Pulmonary artery endothelial cell (primary cell): ENCODE data around the gene PARD6B. TPM values are rescaled to one million over a fixed set of nuclear protein-coding genes. Genes with fewer than 3 reads are reported as not detected.
"Not testable (repeated sequence)": the region's sequence is repeated elsewhere in the genome, so short reads cannot be mapped to it uniquely, and the experiment has no call there.

Source experiments
- DNase-seq: peaks from one replicate; pipeline ENCODE4 v3.0.0-alpha.2; 2011; ENCODE audit warnings: low read depth, low spot score
- total RNA-seq: library from RNA; depleted of rRNA; stranded (reverse); fragments of >200 nt; gene quantifications from 2 replicates; pipeline ENCODE4 v1.2.3, GENCODE V29; 2014

PARD6B gene
- total RNA-seq, 1 donor from 2014 or later, result 0.13 TPM

GRCh38 chr20:50703651-50704438, 27.5 kb upstream of the PARD6B start:
- DNase-seq, result not testable (repeated sequence)

DNA sequence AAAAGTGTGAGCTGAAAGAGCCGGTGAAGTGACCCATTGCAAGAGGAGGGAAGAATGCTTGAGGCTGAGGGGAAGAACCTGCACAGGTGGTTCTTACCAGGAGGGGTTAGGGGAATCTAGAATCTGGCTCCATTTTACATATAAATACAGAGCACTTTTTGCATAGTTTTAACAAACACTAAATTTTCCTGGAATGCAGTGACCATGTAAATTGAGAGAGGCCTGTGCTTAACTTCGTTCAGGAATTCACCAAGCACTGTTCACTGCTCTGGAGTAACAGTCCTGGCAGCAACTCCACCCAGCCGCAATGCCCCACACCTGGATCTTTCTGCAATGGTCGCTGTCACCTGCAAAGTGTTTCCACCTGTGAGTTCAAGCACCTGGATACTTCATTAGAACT, 26.9 kb upstream of the PARD6B start:
- DNase-seq, result no peak

- no peak for DNase-seq
Observed at GRCh38 chr20:50704971-50705370, 26.4 kb upstream of the PARD6B start.

DNA sequence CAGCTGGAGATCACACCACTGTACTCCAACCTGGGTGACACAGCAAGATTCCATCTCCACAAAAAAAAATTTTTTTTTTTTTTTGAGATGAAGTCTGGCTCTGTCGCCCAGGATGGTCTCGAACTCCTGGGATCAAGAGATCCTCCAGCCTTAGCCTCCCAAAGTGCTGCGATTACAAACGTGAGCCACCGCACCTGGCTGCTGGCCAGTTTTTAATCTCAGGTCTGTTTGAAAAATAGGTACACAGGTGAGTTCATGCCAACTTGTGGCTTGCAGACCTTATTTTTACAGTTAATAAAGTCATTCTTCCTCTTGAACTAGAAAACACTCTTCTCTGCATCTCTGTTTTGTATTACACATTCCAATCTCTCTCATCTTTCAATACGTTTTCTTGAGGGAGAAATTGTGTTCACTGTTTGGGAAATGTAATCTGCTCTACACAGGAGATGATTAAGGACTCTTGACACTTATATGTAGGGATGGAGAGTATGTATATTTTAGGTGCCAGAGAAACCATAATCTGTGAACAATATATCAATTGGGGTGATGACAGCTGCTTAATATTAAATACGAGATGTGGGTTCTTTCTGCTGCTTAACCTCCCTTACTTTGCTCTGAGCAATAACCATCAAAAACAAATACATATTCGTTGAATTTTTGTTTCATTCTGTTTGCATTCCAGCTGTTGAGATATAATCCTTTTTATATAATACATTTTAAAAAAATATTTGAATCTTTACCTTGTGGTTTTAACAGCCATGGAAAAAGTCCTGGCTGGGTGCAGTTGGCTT, 22.3 kb upstream of the PARD6B start:
- no peak for DNase-seq

- DNase-seq, result no peak
Observed at GRCh38 chr20:50709636-50709973, 21.8 kb upstream of the PARD6B start.

GRCh38 chr20:50710492-50711063, 20.8 kb upstream of the PARD6B start:
- DNase-seq, result no peak

DNA sequence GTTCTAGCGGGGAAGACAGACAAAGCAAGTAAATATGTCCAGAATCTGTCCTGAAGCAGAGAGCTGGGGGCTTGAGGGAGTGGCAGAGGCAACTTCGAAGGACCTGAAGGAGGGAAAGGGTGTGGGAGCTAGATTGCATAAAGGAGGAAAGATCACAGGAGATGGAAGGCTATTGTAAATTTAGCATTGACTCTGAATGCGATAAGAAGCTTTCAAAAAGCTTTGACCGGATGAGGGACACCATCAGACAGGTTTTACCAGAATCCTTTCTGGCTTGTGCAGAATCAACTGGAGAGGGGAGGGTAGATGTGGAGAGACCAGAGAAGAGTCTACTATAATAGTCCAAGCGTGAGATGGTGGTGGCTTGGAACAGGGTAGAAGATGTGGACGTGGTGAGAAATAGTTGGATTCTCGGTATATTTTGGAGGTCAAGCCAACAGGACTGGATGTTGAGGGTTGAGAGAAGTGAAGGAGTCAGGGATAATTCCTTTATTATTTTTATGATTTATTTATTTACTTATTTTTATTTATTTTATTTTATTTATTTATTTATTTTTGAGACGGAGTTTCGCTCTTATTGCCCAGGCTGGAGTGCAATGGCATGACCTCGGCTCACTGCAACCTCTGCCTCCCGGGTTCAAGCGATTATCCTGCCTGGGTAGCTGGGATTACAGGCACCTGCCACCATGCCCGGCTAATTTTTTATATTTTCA, 20.1 kb upstream of the PARD6B start:
- no peak for DNase-seq

GRCh38 chr20:50712771-50713656, 18.4 kb upstream of the PARD6B start:
- no peak for DNase-seq

DNA sequence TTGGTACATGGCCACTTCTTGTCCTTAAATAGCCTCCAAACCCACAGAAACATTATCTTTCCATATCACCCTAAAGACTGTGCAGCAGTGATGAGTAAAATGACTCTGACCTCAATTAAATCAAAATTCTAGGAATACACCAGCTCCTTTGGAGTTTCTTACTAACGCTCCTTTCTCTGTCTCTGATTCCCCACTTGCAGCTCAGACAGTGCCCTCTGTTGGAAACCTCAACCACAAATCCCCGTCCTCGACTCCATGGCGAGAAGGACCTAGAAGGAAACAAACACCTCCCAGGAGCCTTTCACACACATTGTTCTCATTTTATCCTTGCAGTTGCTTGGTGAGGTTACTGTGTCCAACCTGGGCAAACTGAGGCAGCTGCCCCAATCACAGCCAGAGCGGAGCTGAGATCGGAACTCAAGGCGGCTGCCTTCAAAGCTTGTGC, 17.7 kb upstream of the PARD6B start:
- no peak for DNase-seq

GRCh38 chr20:50714426-50714825, 17.0 kb upstream of the PARD6B start:
- not testable (repeated sequence) for DNase-seq

DNA sequence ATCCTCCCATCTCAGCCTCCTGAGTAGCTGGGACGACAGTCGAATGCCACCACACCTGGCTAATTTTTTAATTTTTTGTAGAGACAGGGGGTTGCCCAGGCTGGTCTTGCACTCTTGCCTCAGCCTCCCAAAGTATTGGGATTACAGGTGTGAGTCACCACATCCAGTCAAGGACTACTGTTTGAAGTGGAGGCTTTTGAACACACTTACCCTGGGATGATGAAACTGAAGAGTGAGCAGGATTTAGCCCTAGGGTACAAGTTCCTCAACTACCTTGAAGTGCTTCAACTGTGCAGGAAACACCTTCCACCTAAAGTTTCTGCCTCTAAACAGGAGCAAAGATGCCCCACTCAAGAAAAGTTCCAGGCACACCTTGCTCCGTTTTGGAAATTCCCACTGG, 15.7 kb upstream of the PARD6B start:
- DNase-seq, result no peak

GRCh38 chr20:50716518-50716917, 14.9 kb upstream of the PARD6B start:
- no peak for DNase-seq

DNA sequence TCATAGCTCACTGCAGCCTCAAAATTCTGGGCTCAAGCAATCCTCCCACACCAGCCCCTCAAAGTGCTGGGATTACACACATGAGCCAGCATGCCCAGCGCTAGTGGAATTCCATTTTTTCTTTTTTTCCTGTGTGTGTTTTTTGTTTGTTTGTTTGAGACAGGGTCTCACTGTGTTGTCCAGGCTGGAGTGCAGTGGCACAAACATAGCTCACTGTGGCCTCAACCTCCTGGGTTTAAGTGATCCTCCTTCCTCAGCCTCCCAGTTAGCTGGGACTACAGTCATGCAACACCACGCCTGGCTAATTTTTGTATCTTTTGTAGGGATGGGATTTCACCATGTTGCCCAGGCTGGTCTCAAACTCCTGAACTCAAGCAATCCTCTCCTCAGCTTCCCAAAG, 14.1 kb upstream of the PARD6B start:
- no peak for DNase-seq

GRCh38 chr20:50717974-50718761, 13.2 kb upstream of the PARD6B start:
- DNase-seq, result no peak

- DNase-seq, result no peak
Observed at GRCh38 chr20:50719328-50719727, 12.1 kb upstream of the PARD6B start.

GRCh38 chr20:50720026-50720425, 11.4 kb upstream of the PARD6B start:
- DNase-seq, result no peak

DNA sequence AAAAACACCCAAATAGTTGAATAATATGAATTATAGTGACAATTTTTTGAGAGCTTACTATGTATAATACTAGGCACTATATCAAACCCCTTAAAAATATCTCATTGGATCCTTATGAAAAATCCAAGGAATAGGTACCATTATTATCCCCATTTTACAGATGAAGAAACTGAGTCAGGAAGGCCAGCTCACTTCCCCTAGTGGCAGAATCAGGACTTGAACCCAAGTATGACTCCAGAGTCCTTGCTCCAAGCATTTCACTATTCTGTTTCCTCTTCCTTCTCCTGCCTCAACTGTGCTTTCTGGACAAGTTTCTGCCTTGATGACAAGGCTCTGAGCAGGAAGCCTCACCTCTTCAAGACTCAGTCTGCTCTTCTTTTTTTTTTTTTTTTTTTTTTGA, 10.8 kb upstream of the PARD6B start:
- DNase-seq, result no peak

- DNase-seq, result no peak
Observed at GRCh38 chr20:50721881-50722281, 9.5 kb upstream of the PARD6B start.

DNA sequence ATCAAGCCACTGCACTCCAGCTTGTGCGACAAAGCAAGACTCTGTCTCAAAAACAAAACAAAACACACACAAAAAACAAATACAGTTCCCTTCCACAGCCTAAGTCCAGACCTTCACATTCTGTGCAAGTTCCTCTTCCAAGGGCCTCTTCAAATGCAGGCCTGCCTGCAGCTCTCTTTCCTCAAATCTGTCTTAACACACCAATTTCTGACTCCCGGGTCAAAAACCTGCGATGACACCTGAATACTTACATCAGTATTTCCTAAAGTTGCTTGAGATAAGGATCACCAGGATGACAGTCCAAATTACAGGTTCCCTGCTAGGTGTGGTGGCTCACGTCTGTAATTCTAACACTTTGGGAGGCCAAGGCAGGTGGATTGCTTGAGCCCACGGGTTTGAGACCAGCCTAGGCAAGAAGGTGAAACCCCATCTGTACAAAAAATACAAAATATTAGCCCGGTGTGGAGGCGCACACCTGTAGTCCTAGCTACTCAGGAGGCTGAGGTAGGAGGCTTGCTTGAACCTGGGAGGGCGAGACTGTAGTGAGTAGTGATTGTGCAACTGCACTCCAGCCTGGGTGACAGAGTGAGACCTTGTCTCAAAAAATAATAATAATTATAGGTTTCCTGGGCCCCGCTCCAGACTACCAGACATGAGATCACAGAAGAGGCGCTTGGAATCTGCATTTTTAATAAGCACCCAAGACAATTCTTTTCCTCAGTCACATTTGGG, 8.8 kb upstream of the PARD6B start:
- no peak for DNase-seq
